Caki2 (cell line): ENCODE measurements around the gene BTBD9. TPM values are rescaled to one million over a fixed set of nuclear protein-coding genes. Genes with fewer than 3 reads are reported as not detected.

Source experiments
- DNase-seq: peaks from one replicate; pipeline ENCODE4 v3.0.0-alpha.2; 2015; ENCODE audit warnings: low read depth
- in situ Hi-C: cut with HindIII; loops from 2 replicates; pipeline ENCODE4 v1.10.0; 2016; ENCODE audit warnings: low sequenced_read_pairs, low pct_unique_long_range_greater_than_20kb, mixed read lengths
- total RNA-seq: library from RNA; depleted of rRNA; stranded (reverse); fragments of >200 nt; shearing (Covaris generic); gene quantifications from 2 replicates; pipeline ENCODE4 v1.2.3, GENCODE V29; 2014; ENCODE audit warnings: low replicate concordance

BTBD9 gene
- total RNA-seq, 1 experiment from 2014 or later = 17.0 TPM

GRCh38 chr6:38163186-38164130 is 476.3 kb downstream of the BTBD9 start:
- no peak for DNase-seq
- in situ Hi-C loops = no loop called here

GRCh38 chr6:38162493-38163185 is 477.1 kb downstream of the BTBD9 start:
- no peak for DNase-seq
- in situ Hi-C loops = no loop called here

- in situ Hi-C loops = no loop called here
- no peak for DNase-seq
Measured at GRCh38 chr6:38161754-38162492, 477.8 kb downstream of the BTBD9 start.

GRCh38 chr6:38161331-38161730 is 478.4 kb downstream of the BTBD9 start:
- DNase-seq = no peak
- in situ Hi-C loops = no loop called here

GRCh38 chr6:38160831-38161230 is 478.9 kb downstream of the BTBD9 start:
- DNase-seq = no peak
- in situ Hi-C loops = no loop called here

GRCh38 chr6:38159596-38159995 is 480.1 kb downstream of the BTBD9 start:
- no peak for DNase-seq
- in situ Hi-C loops = no loop called here

GRCh38 chr6:38158762-38159350 is 480.9 kb downstream of the BTBD9 start:
- in situ Hi-C loops = no loop called here
- no peak for DNase-seq

GRCh38 chr6:38157905-38158304 is 481.8 kb downstream of the BTBD9 start:
- in situ Hi-C loops = no loop called here
- DNase-seq = no peak

GRCh38 chr6:38156818-38157565 is 482.7 kb downstream of the BTBD9 start:
- in situ Hi-C loops = no loop called here
- DNase-seq = no peak

- no peak for DNase-seq
- in situ Hi-C loops = no loop called here
Measured at GRCh38 chr6:38155621-38156204, 484.0 kb downstream of the BTBD9 start.

GRCh38 chr6:38155144-38155543 is 484.6 kb downstream of the BTBD9 start:
- in situ Hi-C loops = no loop called here
- DNase-seq = no peak

- in situ Hi-C loops = no loop called here
- no peak for DNase-seq
Measured at GRCh38 chr6:38154731-38155130, 485.0 kb downstream of the BTBD9 start.

- in situ Hi-C loops = no loop called here
- no peak for DNase-seq
Measured at GRCh38 chr6:38153798-38154345, 485.9 kb downstream of the BTBD9 start.

GRCh38 chr6:38153076-38153797 is 486.5 kb downstream of the BTBD9 start:
- no peak for DNase-seq
- in situ Hi-C loops = no loop called here

GRCh38 chr6:38152620-38153019 is 487.1 kb downstream of the BTBD9 start:
- in situ Hi-C loops = no loop called here
- no peak for DNase-seq

GRCh38 chr6:38151580-38152500 is 487.9 kb downstream of the BTBD9 start:
- in situ Hi-C loops = no loop called here
- no peak for DNase-seq
